ENCODE measurements around the gene SHH.

SHH gene

GRCh38 chr7:155811895-155812761 lies at the start of gene SHH:
Gene SHH, minus strand, starts transcription at chr7:155812463. Its CDS starts 341 bp downstream, at chr7:155812122.
- DNase-seq, result no peak

GRCh38 chr7:155861480-155861868 lies 49.2 kb upstream of the SHH start:
- no peak for DNase-seq

- DNase-seq, result no peak
Measured at GRCh38 chr7:155860840-155861479, 48.7 kb upstream of the SHH start.

GRCh38 chr7:155860461-155860839 lies 48.2 kb upstream of the SHH start:
- no peak for DNase-seq

- DNase-seq, result no peak
Measured at GRCh38 chr7:155858521-155859061, 46.3 kb upstream of the SHH start.

GRCh38 chr7:155857141-155857540 lies 44.9 kb upstream of the SHH start:
- no peak for DNase-seq

- DNase-seq, result no peak
Measured at GRCh38 chr7:155856656-155857055, 44.4 kb upstream of the SHH start.

GRCh38 chr7:155852426-155853301 lies 40.4 kb upstream of the SHH start:
- no peak for DNase-seq

GRCh38 chr7:155851892-155852291 lies 39.6 kb upstream of the SHH start:
- no peak for DNase-seq

- DNase-seq, result no peak
Measured at GRCh38 chr7:155850766-155851678, 38.8 kb upstream of the SHH start.

GRCh38 chr7:155850001-155850436 lies 37.8 kb upstream of the SHH start:
- DNase-seq, result no peak

- no peak for DNase-seq
Measured at GRCh38 chr7:155848691-155849669, 36.7 kb upstream of the SHH start.

GRCh38 chr7:155847821-155848435 lies 35.7 kb upstream of the SHH start:
- no peak for DNase-seq

- DNase-seq, result no peak
Measured at GRCh38 chr7:155846936-155847335, 34.7 kb upstream of the SHH start.

GRCh38 chr7:155846156-155846555 lies 33.9 kb upstream of the SHH start:
- no peak for DNase-seq

- no peak for DNase-seq
Measured at GRCh38 chr7:155845226-155845625, 33.0 kb upstream of the SHH start.

GRCh38 chr7:155844526-155844925 lies 32.3 kb upstream of the SHH start:
- no peak for DNase-seq

GRCh38 chr7:155844019-155844453 lies 31.8 kb upstream of the SHH start:
- no peak for DNase-seq

GRCh38 chr7:155843426-155844018 lies 31.3 kb upstream of the SHH start:
- DNase-seq, result no peak
